ENCODE measurements around the gene SLC23A3.
A peak's percentile ranks its signal among the peaks of the same experiment; 100 is the strongest.

The SLC23A3 gene

DNA sequence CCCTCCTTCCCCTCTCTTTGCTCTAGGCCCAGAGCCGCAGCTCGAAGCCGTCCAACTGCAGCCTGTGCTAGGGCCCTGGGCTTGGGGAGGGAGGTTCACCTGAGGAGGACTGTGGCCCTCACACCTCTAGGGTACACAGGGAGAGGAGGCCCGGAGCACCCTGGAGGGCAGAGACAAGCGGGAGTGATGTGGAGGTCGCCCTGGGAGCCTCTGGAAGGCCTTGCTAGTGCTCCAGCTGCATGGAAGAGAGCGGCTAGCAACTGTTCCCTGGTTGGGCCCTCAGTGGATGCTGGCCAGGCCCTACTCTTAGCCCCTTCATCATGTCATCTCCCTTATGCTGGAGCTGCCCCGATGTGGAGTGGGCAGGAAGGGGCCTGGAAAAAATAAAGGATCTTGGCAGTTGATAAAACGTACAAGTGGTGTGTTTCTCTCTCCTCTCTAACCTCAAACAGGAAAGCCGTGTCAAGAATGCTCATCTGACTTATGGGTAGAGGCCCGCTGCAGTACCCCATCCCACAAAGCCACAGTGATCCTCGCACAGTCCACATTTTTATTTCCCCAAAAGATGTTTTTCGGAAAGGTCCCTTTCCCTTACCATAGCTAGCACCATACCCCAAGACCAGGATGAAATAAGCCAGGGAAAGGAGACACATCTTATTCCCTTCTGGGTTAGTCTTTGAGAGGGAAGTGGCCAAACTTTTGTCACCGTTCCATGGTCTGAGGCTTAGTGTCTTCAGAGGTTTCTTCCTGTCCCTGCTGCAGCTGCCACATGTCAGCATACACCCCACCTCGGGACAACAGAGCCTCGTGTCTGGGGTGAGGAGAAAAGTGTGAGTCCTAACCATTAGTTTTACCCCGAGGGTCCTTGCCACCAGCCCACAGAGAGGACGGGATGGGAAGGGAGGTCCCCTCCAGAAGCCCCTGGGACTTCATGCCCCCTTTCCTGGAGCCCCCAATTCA is 39.7 kb upstream of the SLC23A3 start:
- H3K79me2 ChIP-seq (ENCODE audit: insufficient read depth, low read length), result no peaks in the 10 kb centered on the region
- no peak for TF ChIP-seq EZH2 (IDR thresholded peaks at IDR 0.05; ENCODE audit: borderline replicate concordance, low read length)
- TF ChIP-seq, protein P1, sequence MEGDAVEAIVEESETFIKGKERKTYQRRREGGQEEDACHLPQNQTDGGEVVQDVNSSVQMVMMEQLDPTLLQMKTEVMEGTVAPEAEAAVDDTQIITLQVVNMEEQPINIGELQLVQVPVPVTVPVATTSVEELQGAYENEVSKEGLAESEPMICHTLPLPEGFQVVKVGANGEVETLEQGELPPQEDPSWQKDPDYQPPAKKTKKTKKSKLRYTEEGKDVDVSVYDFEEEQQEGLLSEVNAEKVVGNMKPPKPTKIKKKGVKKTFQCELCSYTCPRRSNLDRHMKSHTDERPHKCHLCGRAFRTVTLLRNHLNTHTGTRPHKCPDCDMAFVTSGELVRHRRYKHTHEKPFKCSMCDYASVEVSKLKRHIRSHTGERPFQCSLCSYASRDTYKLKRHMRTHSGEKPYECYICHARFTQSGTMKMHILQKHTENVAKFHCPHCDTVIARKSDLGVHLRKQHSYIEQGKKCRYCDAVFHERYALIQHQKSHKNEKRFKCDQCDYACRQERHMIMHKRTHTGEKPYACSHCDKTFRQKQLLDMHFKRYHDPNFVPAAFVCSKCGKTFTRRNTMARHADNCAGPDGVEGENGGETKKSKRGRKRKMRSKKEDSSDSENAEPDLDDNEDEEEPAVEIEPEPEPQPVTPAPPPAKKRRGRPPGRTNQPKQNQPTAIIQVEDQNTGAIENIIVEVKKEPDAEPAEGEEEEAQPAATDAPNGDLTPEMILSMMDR (IDR thresholded peaks at IDR 0.05; ENCODE audit: low read length), result no peak
- no peak overlapping the region; the same call in 1 of the 2 replicates for H3K9ac ChIP-seq (ENCODE audit: low read length)
- H3K36me3 ChIP-seq (ENCODE audit: insufficient read depth, low read length), result peaks cover 65% of the 10 kb centered on the region
- H3K9me2 ChIP-seq (ENCODE audit: low read depth, low read length), result no peaks in the 10 kb centered on the region
- no peak overlapping the region for H3K27ac ChIP-seq (ENCODE audit: low read depth, low read length, poor library complexity, severe bottlenecking)
- H3F3A ChIP-seq (ENCODE audit: insufficient read depth, low read length), result 0 out of 2 replicates have a peak, but pooled peaks cover 3% of the 10 kb centered on the region
- H3K4me1 ChIP-seq (ENCODE audit: insufficient read depth, low read length, severe bottlenecking), result peaks cover 21% of the 10 kb centered on the region
- H3K4me3 ChIP-seq (ENCODE audit: low read depth, low read length, poor library complexity, severe bottlenecking), result no peak overlapping the region
- H4K20me1 ChIP-seq (ENCODE audit: insufficient read depth, low read length), result no peaks in the 10 kb centered on the region
- H3K27me3 ChIP-seq (ENCODE audit: insufficient read depth, low read length), result no peaks in the 10 kb centered on the region
- no peak overlapping the region for H2AFZ ChIP-seq (ENCODE audit: low read length)
- H3K9me3 ChIP-seq (ENCODE audit: low read length), result peaks cover 6% of the 10 kb centered on the region; the same call in 1 of the 2 replicates
- no peak overlapping the region for H3K4me2 ChIP-seq (ENCODE audit: low read length)

DNA sequence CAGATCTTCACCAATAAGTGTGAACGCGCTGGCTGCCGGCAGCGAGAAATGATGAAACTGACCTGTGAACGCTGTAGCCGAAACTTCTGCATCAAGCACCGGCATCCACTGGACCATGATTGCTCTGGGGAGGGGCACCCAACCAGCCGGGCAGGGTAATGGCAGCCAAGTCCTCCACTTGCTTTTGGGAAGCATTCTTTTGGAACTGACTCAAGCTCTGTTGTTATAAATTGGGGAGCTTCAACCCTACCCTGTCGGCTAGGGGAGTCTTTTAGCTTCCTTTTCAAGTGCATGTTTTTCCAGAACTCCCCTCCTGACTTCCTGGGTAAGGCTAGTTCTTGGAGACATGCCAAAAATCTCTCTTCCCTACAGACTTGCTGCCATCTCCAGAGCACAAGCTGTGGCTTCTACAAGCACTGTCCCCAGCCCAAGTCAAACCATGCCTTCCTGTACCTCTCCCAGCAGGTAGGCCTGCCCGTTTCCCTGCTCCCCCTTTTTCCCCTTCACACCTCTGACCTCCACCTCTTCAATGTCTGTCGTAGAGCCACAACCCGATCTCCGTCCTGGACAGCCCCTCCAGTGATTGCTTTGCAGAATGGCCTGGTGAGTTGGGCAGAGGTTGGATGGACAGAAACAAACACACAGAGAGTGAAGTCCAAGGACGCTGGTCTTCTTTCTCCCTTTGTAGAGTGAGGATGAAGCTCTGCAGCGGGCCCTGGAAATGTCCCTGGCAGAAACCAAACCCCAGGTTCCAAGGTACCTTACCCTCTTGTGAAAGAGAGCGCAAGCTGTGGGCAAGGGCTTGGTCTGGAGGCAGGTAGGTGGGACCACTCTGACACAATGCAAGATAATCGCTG is 38.3 kb upstream of the SLC23A3 start:
- peaks cover 51% of the 10 kb centered on the region for H3K36me3 ChIP-seq (ENCODE audit: insufficient read depth, low read length)
- 0 out of 2 replicates have a peak, but pooled peaks cover 3% of the 10 kb centered on the region for H3F3A ChIP-seq (ENCODE audit: insufficient read depth, low read length)
- no peaks in the 10 kb centered on the region for H4K20me1 ChIP-seq (ENCODE audit: insufficient read depth, low read length)
- TF ChIP-seq, protein P1 (IDR thresholded peaks at IDR 0.05; ENCODE audit: low read length), result no peak
- no peak for TF ChIP-seq EZH2 (IDR thresholded peaks at IDR 0.05; ENCODE audit: borderline replicate concordance, low read length)
- H3K9me3 ChIP-seq (ENCODE audit: low read length), result peaks cover 6% of the 10 kb centered on the region; the same call in 1 of the 2 replicates
- peak overlapping the region; percentile 86 for H3K4me2 ChIP-seq (ENCODE audit: low read length)
- peak overlapping the region; percentile 55 for H3K27ac ChIP-seq (ENCODE audit: low read depth, low read length, poor library complexity, severe bottlenecking)
- peak overlapping the region; percentile 70 for H3K4me3 ChIP-seq (ENCODE audit: low read depth, low read length, poor library complexity, severe bottlenecking)
- no peaks in the 10 kb centered on the region for H3K9me2 ChIP-seq (ENCODE audit: low read depth, low read length)
- H3K9ac ChIP-seq (ENCODE audit: low read length), result peak overlapping the region; percentile 82
- H3K79me2 ChIP-seq (ENCODE audit: insufficient read depth, low read length), result no peaks in the 10 kb centered on the region
- no peaks in the 10 kb centered on the region for H3K27me3 ChIP-seq (ENCODE audit: insufficient read depth, low read length)
- H2AFZ ChIP-seq (ENCODE audit: low read length), result no peak overlapping the region
- peaks cover 21% of the 10 kb centered on the region for H3K4me1 ChIP-seq (ENCODE audit: insufficient read depth, low read length, severe bottlenecking)

DNA sequence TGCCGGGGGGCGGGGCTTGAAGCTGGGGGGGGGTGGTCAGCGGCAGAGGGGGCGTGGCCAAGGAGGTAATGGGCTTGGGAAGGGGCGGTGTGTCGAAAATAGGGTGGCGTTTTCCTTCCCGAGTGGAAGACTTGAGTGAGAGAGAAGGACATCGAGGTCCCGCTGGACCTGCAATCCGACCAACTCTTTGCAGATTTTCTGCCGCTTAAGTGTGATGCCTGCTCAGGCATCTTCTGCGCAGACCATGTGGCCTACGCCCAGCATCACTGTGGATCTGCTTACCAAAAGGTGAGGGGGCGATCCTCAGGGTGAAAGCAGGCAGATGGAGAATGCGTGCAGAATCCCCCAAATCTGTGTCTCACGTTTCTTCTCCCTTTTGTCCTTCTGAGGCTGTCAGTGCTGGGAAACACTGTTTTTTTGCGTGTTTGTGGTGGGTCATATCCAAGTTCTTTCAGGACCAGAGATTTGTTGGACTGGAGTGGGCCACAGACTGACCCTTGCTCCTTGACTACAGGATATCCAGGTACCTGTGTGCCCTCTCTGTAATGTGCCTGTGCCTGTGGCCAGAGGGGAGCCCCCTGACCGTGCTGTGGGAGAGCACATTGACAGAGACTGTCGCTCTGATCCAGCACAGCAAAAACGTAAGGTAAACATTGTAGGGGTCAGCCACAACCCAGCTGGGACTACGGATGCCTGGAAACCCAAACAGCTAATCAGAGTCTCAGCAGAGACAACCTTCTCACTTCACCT is 37.5 kb upstream of the SLC23A3 start:
- H2AFZ ChIP-seq (ENCODE audit: low read length), result no peak overlapping the region
- peak overlapping the region; percentile 77 for H3K27ac ChIP-seq (ENCODE audit: low read depth, low read length, poor library complexity, severe bottlenecking)
- peaks cover 6% of the 10 kb centered on the region; the same call in 1 of the 2 replicates for H3K9me3 ChIP-seq (ENCODE audit: low read length)
- peak overlapping the region; percentile 70 for H3K4me3 ChIP-seq (ENCODE audit: low read depth, low read length, poor library complexity, severe bottlenecking)
- H3K36me3 ChIP-seq (ENCODE audit: insufficient read depth, low read length), result peaks cover 43% of the 10 kb centered on the region
- no peaks in the 10 kb centered on the region for H3K27me3 ChIP-seq (ENCODE audit: insufficient read depth, low read length)
- 0 out of 2 replicates have a peak, but pooled peaks cover 3% of the 10 kb centered on the region for H3F3A ChIP-seq (ENCODE audit: insufficient read depth, low read length)
- peak overlapping the region; percentile 86 for H3K4me2 ChIP-seq (ENCODE audit: low read length)
- H3K4me1 ChIP-seq (ENCODE audit: insufficient read depth, low read length, severe bottlenecking), result peaks cover 21% of the 10 kb centered on the region
- no peaks in the 10 kb centered on the region for H3K9me2 ChIP-seq (ENCODE audit: low read depth, low read length)
- TF ChIP-seq, protein P1 (IDR thresholded peaks at IDR 0.05; ENCODE audit: low read length), result no peak
- TF ChIP-seq EZH2 (IDR thresholded peaks at IDR 0.05; ENCODE audit: borderline replicate concordance, low read length), result no peak
- peak overlapping the region; percentile 82 for H3K9ac ChIP-seq (ENCODE audit: low read length)
- H4K20me1 ChIP-seq (ENCODE audit: insufficient read depth, low read length), result no peaks in the 10 kb centered on the region
- H3K79me2 ChIP-seq (ENCODE audit: insufficient read depth, low read length), result no peaks in the 10 kb centered on the region
